ENCODE results near the gene JAML.

JAML gene

GRCh38 chr11:118213781-118214180 lies 11.0 kb downstream of the JAML start:
- DNase-seq, result no peak
- no peak overlapping the region for H3K23ac ChIP-seq (ENCODE audit: low read length in 2 of 2)
- H4K8ac ChIP-seq (ENCODE audit: low read length), result no peak overlapping the region
- no peak overlapping the region for H2AK5ac ChIP-seq (ENCODE audit: low read length, severe bottlenecking)
- H2BK120ac ChIP-seq (ENCODE audit: low read depth, low read length), result no peak overlapping the region
- H3K18ac ChIP-seq (ENCODE audit: low read depth in 1 of 2, low read length in 2 of 2), result no peak overlapping the region
- H3K27ac ChIP-seq (ENCODE audit: low read length, poor library complexity, severe bottlenecking), result no peak overlapping the region
- H3K79me1 ChIP-seq (replicated peaks; ENCODE audit: low read length, poor library complexity, severe bottlenecking), result no peaks in the 10 kb centered on the region
- H3K4ac ChIP-seq (ENCODE audit: low read depth in 1 of 2, low read length in 2 of 2), result no peak overlapping the region
- no peak overlapping the region for H3K4me3 ChIP-seq (ENCODE audit: insufficient read depth in 1 of 2, low read depth in 1 of 2, low read length in 2 of 2)
- H2BK5ac ChIP-seq (ENCODE audit: low read depth, low read length, poor library complexity, severe bottlenecking), result no peak overlapping the region
- no peak overlapping the region for H2AFZ ChIP-seq (ENCODE audit: low read depth, low read length)
- H3K9me3 ChIP-seq (ENCODE audit: control insufficient read depth, low read length), result no peaks in the 10 kb centered on the region
- peaks cover 60 to 81% of the 10 kb centered on the region in 2 experiments for H3K27me3 ChIP-seq (ENCODE audit: control insufficient read depth in 1 of 2, insufficient read depth in 1 of 2, low read length in 2 of 2)
- no peak overlapping the region for H2BK15ac ChIP-seq (ENCODE audit: low read depth, poor library complexity, severe bottlenecking)
- no peaks in the 10 kb centered on the region for H3K36me3 ChIP-seq (ENCODE audit: control insufficient read depth in 1 of 2, insufficient read depth in 2 of 2, low read depth in 1 of 2, low read length in 2 of 2)
- no peak overlapping the region for H4K91ac ChIP-seq (ENCODE audit: low read length)
- no peak overlapping the region for H3K14ac ChIP-seq (ENCODE audit: low read length in 2 of 2)
- H3K4me2 ChIP-seq (ENCODE audit: low read length, poor library complexity, severe bottlenecking), result no peak overlapping the region
- WGBS, result 69% methylated on average over 1 of the region's 2 CpGs
- no peak overlapping the region for H2BK12ac ChIP-seq (ENCODE audit: low read length in 2 of 2)
- H3K4me1 ChIP-seq (ENCODE audit: control insufficient read depth, insufficient read depth, low read depth, low read length), result no peaks in the 10 kb centered on the region
- no peak overlapping the region for H3K9ac ChIP-seq (ENCODE audit: low read length)

GRCh38 chr11:118213201-118213600 lies 11.6 kb downstream of the JAML start:
- H3K36me3 ChIP-seq (ENCODE audit: control insufficient read depth in 1 of 2, insufficient read depth in 2 of 2, low read depth in 1 of 2, low read length in 2 of 2), result no peaks in the 10 kb centered on the region
- 88% methylated on average over 3 of the region's 4 CpGs for WGBS
- no peak overlapping the region for H3K4me3 ChIP-seq (ENCODE audit: insufficient read depth in 1 of 2, low read depth in 1 of 2, low read length in 2 of 2)
- H4K8ac ChIP-seq (ENCODE audit: low read length), result no peak overlapping the region
- H3K23ac ChIP-seq (ENCODE audit: low read length in 2 of 2), result no peak overlapping the region
- H3K14ac ChIP-seq (ENCODE audit: low read length in 2 of 2), result no peak overlapping the region
- no peak overlapping the region for H2BK120ac ChIP-seq (ENCODE audit: low read depth, low read length)
- H2BK15ac ChIP-seq (ENCODE audit: low read depth, poor library complexity, severe bottlenecking), result no peak overlapping the region
- H3K4ac ChIP-seq (ENCODE audit: low read depth in 1 of 2, low read length in 2 of 2), result no peak overlapping the region
- DNase-seq, result no peak
- peaks cover 63 to 87% of the 10 kb centered on the region in 2 experiments for H3K27me3 ChIP-seq (ENCODE audit: control insufficient read depth in 1 of 2, insufficient read depth in 1 of 2, low read length in 2 of 2)
- H3K18ac ChIP-seq (ENCODE audit: low read depth in 1 of 2, low read length in 2 of 2), result no peak overlapping the region
- no peaks in the 10 kb centered on the region for H3K9me3 ChIP-seq (ENCODE audit: control insufficient read depth, low read length)
- no peak overlapping the region for H4K91ac ChIP-seq (ENCODE audit: low read length)
- H2AK5ac ChIP-seq (ENCODE audit: low read length, severe bottlenecking), result no peak overlapping the region
- no peaks in the 10 kb centered on the region for H3K79me1 ChIP-seq (replicated peaks; ENCODE audit: low read length, poor library complexity, severe bottlenecking)
- no peak overlapping the region for H2BK5ac ChIP-seq (ENCODE audit: low read depth, low read length, poor library complexity, severe bottlenecking)
- no peak overlapping the region for H3K4me2 ChIP-seq (ENCODE audit: low read length, poor library complexity, severe bottlenecking)
- no peak overlapping the region for H3K9ac ChIP-seq (ENCODE audit: low read length)
- H3K27ac ChIP-seq (ENCODE audit: low read length, poor library complexity, severe bottlenecking), result no peak overlapping the region
- H2BK12ac ChIP-seq (ENCODE audit: low read length in 2 of 2), result no peak overlapping the region
- H2AFZ ChIP-seq (ENCODE audit: low read depth, low read length), result no peak overlapping the region
- H3K4me1 ChIP-seq (ENCODE audit: control insufficient read depth, insufficient read depth, low read depth, low read length), result no peaks in the 10 kb centered on the region

GRCh38 chr11:118212781-118213191 lies 12.0 kb downstream of the JAML start:
- Histone ChIP-seq H2AK5ac (ENCODE audit: low read length, severe bottlenecking) (no peak overlapping the region), H2BK12ac (ENCODE audit: low read length in 2 of 2) (no peak overlapping the region)
- WGBS, result 85% methylated on average over 2 of the region's 2 CpGs

GRCh38 chr11:118212131-118212725 lies 12.6 kb downstream of the JAML start:
- no peaks in the 10 kb centered on the region for H3K79me1 ChIP-seq (replicated peaks; ENCODE audit: low read length, poor library complexity, severe bottlenecking)
- H3K36me3 ChIP-seq (ENCODE audit: control insufficient read depth in 1 of 2, insufficient read depth in 2 of 2, low read depth in 1 of 2, low read length in 2 of 2), result no peaks in the 10 kb centered on the region
- peaks cover 70 to 91% of the 10 kb centered on the region in 2 experiments for H3K27me3 ChIP-seq (ENCODE audit: control insufficient read depth in 1 of 2, insufficient read depth in 1 of 2, low read length in 2 of 2)
- H3K23ac ChIP-seq (ENCODE audit: low read length in 2 of 2), result peak overlapping the region in 1 of 2 experiments; percentile 85
- no peaks in the 10 kb centered on the region for H3K9me3 ChIP-seq (ENCODE audit: control insufficient read depth, low read length)
- H3K4me1 ChIP-seq (ENCODE audit: control insufficient read depth, insufficient read depth, low read depth, low read length), result no peaks in the 10 kb centered on the region
- H3K14ac ChIP-seq (ENCODE audit: low read length in 2 of 2), result no peak overlapping the region
- no peak for DNase-seq
- no peak overlapping the region for H3K27ac ChIP-seq (ENCODE audit: low read length, poor library complexity, severe bottlenecking)
- no peak overlapping the region for H2BK12ac ChIP-seq (ENCODE audit: low read length in 2 of 2)
- no peak overlapping the region for H2BK15ac ChIP-seq (ENCODE audit: low read depth, poor library complexity, severe bottlenecking)
- WGBS, result 71% methylated on average over 7 of the region's 7 CpGs
- H2AFZ ChIP-seq (ENCODE audit: low read depth, low read length), result no peak overlapping the region
- H4K91ac ChIP-seq (ENCODE audit: low read length), result no peak overlapping the region
- H4K8ac ChIP-seq (ENCODE audit: low read length), result no peak overlapping the region
- H3K4ac ChIP-seq (ENCODE audit: low read depth in 1 of 2, low read length in 2 of 2), result no peak overlapping the region
- no peak overlapping the region for H2AK5ac ChIP-seq (ENCODE audit: low read length, severe bottlenecking)
- no peak overlapping the region for H2BK120ac ChIP-seq (ENCODE audit: low read depth, low read length)
- H3K9ac ChIP-seq (ENCODE audit: low read length), result no peak overlapping the region
- H3K4me2 ChIP-seq (ENCODE audit: low read length, poor library complexity, severe bottlenecking), result no peak overlapping the region
- no peak overlapping the region for H3K4me3 ChIP-seq (ENCODE audit: insufficient read depth in 1 of 2, low read depth in 1 of 2, low read length in 2 of 2)
- H3K18ac ChIP-seq (ENCODE audit: low read depth in 1 of 2, low read length in 2 of 2), result no peak overlapping the region
- no peak overlapping the region for H2BK5ac ChIP-seq (ENCODE audit: low read depth, low read length, poor library complexity, severe bottlenecking)

More at GRCh38 chr11:118212781-118213191, 12.0 kb downstream of the JAML start:
- no peak overlapping the region for H3K27ac ChIP-seq (ENCODE audit: low read length, poor library complexity, severe bottlenecking)
- no peak overlapping the region for H2BK120ac ChIP-seq (ENCODE audit: low read depth, low read length)
- no peaks in the 10 kb centered on the region for H3K79me1 ChIP-seq (replicated peaks; ENCODE audit: low read length, poor library complexity, severe bottlenecking)
- no peaks in the 10 kb centered on the region for H3K4me1 ChIP-seq (ENCODE audit: control insufficient read depth, insufficient read depth, low read depth, low read length)
- H3K23ac ChIP-seq (ENCODE audit: low read length in 2 of 2), result no peak overlapping the region
- no peak overlapping the region for H3K14ac ChIP-seq (ENCODE audit: low read length in 2 of 2)
- H4K91ac ChIP-seq (ENCODE audit: low read length), result no peak overlapping the region
- H3K4me3 ChIP-seq (ENCODE audit: insufficient read depth in 1 of 2, low read depth in 1 of 2, low read length in 2 of 2), result no peak overlapping the region
- no peak overlapping the region for H2BK5ac ChIP-seq (ENCODE audit: low read depth, low read length, poor library complexity, severe bottlenecking)
- DNase-seq, result no peak
- no peak overlapping the region for H2BK15ac ChIP-seq (ENCODE audit: low read depth, poor library complexity, severe bottlenecking)
- H3K36me3 ChIP-seq (ENCODE audit: control insufficient read depth in 1 of 2, insufficient read depth in 2 of 2, low read depth in 1 of 2, low read length in 2 of 2), result no peaks in the 10 kb centered on the region
- no peak overlapping the region for H3K4me2 ChIP-seq (ENCODE audit: low read length, poor library complexity, severe bottlenecking)
- H2AFZ ChIP-seq (ENCODE audit: low read depth, low read length), result no peak overlapping the region
- H3K9me3 ChIP-seq (ENCODE audit: control insufficient read depth, low read length), result no peaks in the 10 kb centered on the region
- H3K9ac ChIP-seq (ENCODE audit: low read length), result no peak overlapping the region
- no peak overlapping the region for H3K4ac ChIP-seq (ENCODE audit: low read depth in 1 of 2, low read length in 2 of 2)
- no peak overlapping the region for H4K8ac ChIP-seq (ENCODE audit: low read length)
- H3K27me3 ChIP-seq (ENCODE audit: control insufficient read depth in 1 of 2, insufficient read depth in 1 of 2, low read length in 2 of 2), result peaks cover 67 to 91% of the 10 kb centered on the region in 2 experiments
- no peak overlapping the region for H3K18ac ChIP-seq (ENCODE audit: low read depth in 1 of 2, low read length in 2 of 2)
